GM21529 (cell line): ENCODE results near the gene ICE1.

Experiments
- ATAC-seq: cut with Tn5 transposase; IDR thresholded peaks from one replicate; pipeline ENCODE4 v1.9.1; 2021; ENCODE audit not compliant: unreplicated experiment

The ICE1 gene

GRCh38 chr5:5532306-5533076 lies 110.0 kb downstream of the ICE1 start:
- no peak for ATAC-seq

DNA sequence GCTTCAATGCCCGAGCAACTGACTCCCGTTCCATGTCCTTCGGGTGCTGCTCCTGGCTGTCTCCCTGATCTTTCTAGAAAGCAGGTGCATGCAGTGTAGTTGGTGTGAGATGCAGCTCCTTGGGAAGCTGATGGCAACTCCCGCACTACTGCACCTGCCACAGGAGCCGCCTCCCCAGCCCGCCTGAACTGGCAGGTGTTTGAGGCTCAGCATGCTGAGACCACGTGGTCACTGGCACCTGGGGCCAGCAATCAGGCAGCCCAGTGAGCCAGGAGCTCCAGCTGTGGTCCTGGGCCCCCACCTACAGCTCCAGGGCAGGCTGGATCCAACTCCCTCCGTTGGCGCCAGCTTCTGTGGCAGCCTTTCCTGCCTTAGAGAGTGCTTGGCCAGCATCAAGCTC lies 111.5 kb downstream of the ICE1 start:
- ATAC-seq, result no peak

DNA sequence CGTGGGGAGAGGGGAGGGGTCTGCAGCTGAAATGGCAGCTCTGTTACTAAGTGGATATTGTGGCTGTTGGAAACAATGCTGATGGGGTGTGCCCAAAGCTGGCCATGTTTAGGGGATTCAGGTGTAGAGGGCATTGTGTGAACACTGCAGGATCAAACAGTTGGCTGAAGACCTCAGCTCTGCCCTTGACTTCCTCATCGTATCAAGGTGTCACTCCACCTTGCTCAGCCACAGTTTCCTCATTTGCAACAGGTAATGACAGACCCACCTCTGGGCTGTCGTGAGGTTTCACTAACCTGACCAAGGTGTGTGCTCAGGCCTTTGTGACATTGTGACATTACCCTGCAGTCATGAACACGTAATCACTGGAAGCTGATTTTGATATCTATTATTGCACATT lies 111.9 kb downstream of the ICE1 start:
- no peak for ATAC-seq

GRCh38 chr5:5536871-5537270 lies 114.4 kb downstream of the ICE1 start:
- ATAC-seq, result no peak

- no peak for ATAC-seq
These were observed 114.9 kb downstream of the ICE1 start for GRCh38 chr5:5537426-5537825.

GRCh38 chr5:5539590-5539989 lies 117.1 kb downstream of the ICE1 start:
- no peak for ATAC-seq
